ENCODE results near the gene KCNJ9.

DNA sequence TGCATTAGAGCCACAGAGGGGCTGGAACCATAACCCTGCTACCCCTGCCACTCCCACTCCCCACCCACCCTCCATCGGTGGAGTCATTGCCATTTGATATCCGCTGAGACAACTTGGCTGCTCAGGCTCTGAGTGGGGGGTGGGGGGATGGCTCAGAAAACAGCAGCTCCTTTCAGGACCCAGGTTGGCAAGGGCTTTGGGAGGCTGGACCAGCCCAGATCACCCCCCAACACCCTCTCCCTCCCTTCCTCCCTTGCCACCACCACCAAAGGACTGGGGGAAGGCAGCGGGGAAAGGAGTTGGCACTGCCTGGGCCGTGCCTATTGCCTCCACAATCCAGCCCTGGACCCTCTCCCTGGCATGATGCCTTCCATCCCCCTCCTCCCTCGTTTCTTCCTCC lies 13.1 kb upstream of the KCNJ9 start:
- TF ChIP-seq, protein P1, sequence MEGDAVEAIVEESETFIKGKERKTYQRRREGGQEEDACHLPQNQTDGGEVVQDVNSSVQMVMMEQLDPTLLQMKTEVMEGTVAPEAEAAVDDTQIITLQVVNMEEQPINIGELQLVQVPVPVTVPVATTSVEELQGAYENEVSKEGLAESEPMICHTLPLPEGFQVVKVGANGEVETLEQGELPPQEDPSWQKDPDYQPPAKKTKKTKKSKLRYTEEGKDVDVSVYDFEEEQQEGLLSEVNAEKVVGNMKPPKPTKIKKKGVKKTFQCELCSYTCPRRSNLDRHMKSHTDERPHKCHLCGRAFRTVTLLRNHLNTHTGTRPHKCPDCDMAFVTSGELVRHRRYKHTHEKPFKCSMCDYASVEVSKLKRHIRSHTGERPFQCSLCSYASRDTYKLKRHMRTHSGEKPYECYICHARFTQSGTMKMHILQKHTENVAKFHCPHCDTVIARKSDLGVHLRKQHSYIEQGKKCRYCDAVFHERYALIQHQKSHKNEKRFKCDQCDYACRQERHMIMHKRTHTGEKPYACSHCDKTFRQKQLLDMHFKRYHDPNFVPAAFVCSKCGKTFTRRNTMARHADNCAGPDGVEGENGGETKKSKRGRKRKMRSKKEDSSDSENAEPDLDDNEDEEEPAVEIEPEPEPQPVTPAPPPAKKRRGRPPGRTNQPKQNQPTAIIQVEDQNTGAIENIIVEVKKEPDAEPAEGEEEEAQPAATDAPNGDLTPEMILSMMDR (IDR thresholded peaks at IDR 0.05; ENCODE audit: borderline replicate concordance, extremely low read depth, low read length, poor library complexity, severe bottlenecking) = no peak
- TF ChIP-seq EZH2 (IDR thresholded peaks at IDR 0.05; ENCODE audit: borderline replicate concordance, low read depth, low read length, severe bottlenecking) = no peak

All from DND-41 (cell line).